Omental fat pad (tissue), 4 donors: ENCODE measurements around the gene KCNE2. TPM values are rescaled to one million over a fixed set of nuclear protein-coding genes. Genes with fewer than 3 reads are reported as not detected.

Experiments used
- ATAC-seq: fragments of 150-250 bp; one replicate; pipeline ENCODE4 v1.9.1; 2016; ENCODE audit warnings: mild to moderate bottlenecking, moderate library complexity; ENCODE audit not compliant: low FRiP score
- DNase-seq: peaks from one replicate; pipeline ENCODE4 v3.0.0-alpha.2; 2019; ENCODE audit warnings: low spot score
- total RNA-seq, 4 donors: library from RNA; depleted of rRNA; stranded (reverse); fragments of >200 nt; gene quantifications; one replicate each; pipeline ENCODE4 v1.1.0, GENCODE V29; 2016
- TF ChIP-seq, protein P1 (sequence below), 3 donors: fragments of 450-650 bp; IDR thresholded peaks; one replicate each; pipeline ENCODE4 v1.5.1; 2016 to 2017; ENCODE audit warnings: antibody characterized with exemption in 3 of 3, mild to moderate bottlenecking in 3 of 3, moderate library complexity in 2 of 3

Gene KCNE2
- total RNA-seq, 4 donors from 2014 or later, result not detected

DNA sequence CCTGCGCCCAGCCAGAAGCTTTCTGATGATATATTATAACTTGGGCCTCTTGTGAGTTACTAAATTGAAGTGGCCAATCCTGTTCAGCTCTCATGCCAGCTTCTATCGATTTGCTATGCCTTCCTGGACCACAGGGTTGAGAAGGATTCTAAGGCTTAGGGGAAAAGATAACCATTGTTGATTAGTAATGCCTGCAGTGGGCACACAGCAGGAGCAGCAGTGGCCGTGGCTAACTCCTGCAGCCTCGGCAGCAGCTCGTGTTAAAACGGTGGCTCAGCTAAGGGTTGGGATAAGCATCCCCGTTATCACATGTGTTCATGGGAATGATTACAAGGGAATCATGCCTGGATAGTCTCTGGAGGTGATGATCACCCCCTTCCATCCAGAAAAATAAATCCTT lies 20.5 kb upstream of the KCNE2 start:
- ATAC-seq, result no peak
- TF ChIP-seq, protein P1, sequence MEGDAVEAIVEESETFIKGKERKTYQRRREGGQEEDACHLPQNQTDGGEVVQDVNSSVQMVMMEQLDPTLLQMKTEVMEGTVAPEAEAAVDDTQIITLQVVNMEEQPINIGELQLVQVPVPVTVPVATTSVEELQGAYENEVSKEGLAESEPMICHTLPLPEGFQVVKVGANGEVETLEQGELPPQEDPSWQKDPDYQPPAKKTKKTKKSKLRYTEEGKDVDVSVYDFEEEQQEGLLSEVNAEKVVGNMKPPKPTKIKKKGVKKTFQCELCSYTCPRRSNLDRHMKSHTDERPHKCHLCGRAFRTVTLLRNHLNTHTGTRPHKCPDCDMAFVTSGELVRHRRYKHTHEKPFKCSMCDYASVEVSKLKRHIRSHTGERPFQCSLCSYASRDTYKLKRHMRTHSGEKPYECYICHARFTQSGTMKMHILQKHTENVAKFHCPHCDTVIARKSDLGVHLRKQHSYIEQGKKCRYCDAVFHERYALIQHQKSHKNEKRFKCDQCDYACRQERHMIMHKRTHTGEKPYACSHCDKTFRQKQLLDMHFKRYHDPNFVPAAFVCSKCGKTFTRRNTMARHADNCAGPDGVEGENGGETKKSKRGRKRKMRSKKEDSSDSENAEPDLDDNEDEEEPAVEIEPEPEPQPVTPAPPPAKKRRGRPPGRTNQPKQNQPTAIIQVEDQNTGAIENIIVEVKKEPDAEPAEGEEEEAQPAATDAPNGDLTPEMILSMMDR (IDR thresholded peaks at IDR 0.05), result no peak
- DNase-seq, result no peak

GRCh38 chr21:34343838-34344381 lies 19.9 kb upstream of the KCNE2 start:
- DNase-seq (no peak), ATAC-seq (no peak)
- TF ChIP-seq, protein P1 (IDR thresholded peaks at IDR 0.05), result no peak

DNA sequence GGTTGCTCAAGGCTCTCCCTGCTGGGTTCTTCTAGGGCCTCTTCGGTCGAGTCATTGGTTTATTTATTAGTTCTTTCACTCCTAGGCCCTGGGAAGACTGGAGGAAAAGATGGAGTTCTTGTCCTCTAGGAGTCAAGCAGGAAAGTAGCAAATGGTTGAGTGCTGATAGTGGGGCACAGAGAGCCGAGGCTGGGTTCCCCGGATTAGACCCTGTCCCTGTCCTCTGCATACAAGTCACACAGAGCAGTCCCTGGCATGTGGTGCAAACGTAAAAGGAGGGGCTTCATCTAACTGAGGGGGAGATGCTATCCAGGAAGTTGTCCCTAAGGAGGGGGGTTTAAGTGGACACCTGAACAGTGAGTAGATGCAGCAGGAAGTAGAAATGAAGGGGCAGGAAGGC lies 19.2 kb upstream of the KCNE2 start:
- TF ChIP-seq, protein P1 (IDR thresholded peaks at IDR 0.05), result no peak
- DNase-seq, result no peak
- no peak for ATAC-seq

GRCh38 chr21:34345091-34345871 lies 18.5 kb upstream of the KCNE2 start:
- TF ChIP-seq, protein P1 (IDR thresholded peaks at IDR 0.05), result no peak
- ATAC-seq (no peak), DNase-seq (no peak)

DNA sequence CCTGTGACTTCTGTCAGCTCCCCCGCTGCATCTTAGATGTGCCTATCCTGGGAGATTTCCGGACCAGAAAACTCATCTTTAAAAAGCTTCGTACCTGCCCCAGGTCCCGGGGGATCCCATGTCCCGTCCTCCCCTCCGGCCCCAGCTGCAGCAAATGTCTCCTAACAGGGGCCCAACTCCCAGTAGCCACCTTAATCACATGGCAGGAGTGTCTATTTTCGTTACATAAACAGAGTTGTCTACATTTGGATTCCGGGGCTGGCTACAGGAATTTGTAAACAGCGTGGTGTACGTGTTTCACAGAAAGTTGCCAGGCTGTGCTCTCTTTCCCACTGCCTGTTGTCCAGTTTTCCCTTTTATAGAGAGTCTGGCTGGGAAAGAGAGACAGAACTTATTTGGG lies 17.9 kb upstream of the KCNE2 start:
- no peak for ATAC-seq

GRCh38 chr21:34348890-34349519 lies 14.8 kb upstream of the KCNE2 start:
- TF ChIP-seq, protein P1 (IDR thresholded peaks at IDR 0.05), result no peak
- ATAC-seq (no peak), DNase-seq (no peak)

More for the DNA sequence above, 17.9 kb upstream of the KCNE2 start:
- TF ChIP-seq, protein P1 (IDR thresholded peaks at IDR 0.05), result no peak
- no peak for DNase-seq
